ENCODE measurements around the gene ATP8A1.
"Not testable (repeated sequence)": the region's sequence is repeated elsewhere in the genome, so short reads cannot be mapped to it uniquely, and the experiment has no call there.

ATP8A1 gene

DNA sequence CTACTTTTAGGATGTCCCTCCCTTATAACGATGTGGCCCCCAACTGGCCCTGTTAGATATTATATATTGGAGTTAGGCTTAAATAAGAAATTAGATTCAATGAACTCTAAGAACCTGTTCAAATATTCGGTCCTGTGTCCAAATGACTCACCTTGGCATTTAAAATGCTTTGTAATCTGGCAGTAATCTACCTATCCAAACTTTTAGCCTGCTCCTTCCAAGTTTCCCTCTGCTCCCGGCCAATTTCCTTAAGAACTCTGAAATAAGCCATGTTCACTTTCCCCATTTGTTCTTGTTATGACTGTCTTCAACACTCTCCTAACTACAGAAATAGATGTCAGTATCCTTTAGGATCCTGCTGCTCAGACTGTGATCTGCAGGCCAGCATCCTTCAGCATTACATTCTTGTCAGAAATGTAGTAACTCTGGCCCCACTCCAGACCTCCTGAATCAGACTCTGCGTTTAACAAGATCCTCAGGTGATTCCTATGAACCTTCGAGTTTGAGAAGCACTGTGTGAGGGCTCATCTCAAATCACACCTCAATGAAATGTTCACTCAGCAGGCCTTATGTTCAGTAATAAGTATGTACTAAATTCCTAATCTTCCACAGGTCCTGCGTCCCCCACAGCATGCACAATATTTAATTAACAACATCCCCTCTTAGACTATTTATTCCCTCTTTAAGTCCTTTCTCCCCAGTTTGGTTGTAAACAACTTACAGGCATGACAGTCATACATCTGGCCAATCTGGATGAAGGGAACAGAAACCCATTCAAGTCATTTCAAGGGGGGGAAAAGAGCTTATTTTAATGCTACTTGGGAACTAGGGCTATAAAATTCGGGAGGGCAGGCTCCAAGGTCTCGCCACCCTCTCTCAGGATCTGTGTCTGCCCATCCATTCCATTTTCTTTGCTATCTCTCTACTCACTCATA, 3.0 kb downstream of the ATP8A1 start:
- in situ Hi-C loops (cut with HindIII; ENCODE audit: low pct_ligation_motif_present, low pct_unique_long_range_greater_than_20kb, low sequenced_read_pairs), result no loop called here

DNA sequence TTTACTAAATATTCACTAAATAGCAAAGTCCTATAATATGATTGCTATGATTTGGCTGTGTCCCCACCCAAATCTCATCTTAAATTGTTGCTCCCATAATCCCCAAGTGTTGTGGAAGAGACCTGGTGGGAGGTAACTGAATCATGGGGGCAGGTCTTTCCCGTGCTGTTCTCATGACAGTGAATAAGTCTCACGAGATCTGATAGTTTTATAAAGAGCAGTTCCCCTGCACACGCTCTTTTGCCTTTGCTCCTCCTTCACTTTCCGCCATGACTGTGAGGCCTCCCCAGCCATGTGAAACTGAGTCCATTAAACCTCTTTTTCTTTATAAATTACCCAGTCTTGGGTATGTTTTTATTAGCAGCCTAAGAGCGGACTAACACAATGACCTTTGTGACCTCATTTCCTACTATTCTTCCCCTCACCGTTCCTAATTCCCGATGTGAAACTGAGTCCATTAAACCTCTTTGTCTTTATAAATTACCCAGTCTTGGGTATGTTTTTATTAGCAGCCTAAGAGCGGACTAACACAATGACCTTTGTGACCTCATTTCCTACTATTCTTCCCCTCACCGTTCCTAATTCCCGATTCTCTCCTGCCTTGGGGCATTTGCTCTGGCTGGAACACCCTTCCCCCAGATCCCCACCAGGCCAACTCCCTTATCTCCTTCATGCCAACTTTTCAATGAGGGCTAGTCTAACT, 4.2 kb downstream of the ATP8A1 start:
- in situ Hi-C loops (cut with HindIII; ENCODE audit: low pct_ligation_motif_present, low pct_unique_long_range_greater_than_20kb, low sequenced_read_pairs); DNase-seq: not testable (repeated sequence)

More for the DNA sequence above, 3.0 kb downstream of the ATP8A1 start:
- DNase-seq, result no peak

DNA sequence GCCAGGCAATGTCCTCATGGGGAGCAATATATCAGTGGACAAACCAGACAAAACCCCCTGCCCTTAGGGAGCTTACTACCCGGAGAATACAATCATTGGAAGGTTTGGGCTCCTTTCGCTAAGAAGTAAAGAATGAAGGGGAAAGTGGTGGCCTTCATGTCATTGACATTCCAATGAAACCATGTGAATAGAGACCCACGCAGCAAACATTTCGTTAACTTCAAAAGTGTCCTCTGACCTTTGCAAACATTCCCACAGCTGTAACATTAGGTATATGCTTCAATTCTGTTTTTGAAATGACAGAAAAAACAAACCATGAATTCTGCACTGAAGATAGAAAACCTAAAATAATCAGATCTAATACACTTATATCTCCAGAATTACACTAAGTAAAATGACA, 7.0 kb downstream of the ATP8A1 start:
- no peak for DNase-seq
- in situ Hi-C loops (cut with HindIII; ENCODE audit: low pct_ligation_motif_present, low pct_unique_long_range_greater_than_20kb, low sequenced_read_pairs), result no loop called here

DNA sequence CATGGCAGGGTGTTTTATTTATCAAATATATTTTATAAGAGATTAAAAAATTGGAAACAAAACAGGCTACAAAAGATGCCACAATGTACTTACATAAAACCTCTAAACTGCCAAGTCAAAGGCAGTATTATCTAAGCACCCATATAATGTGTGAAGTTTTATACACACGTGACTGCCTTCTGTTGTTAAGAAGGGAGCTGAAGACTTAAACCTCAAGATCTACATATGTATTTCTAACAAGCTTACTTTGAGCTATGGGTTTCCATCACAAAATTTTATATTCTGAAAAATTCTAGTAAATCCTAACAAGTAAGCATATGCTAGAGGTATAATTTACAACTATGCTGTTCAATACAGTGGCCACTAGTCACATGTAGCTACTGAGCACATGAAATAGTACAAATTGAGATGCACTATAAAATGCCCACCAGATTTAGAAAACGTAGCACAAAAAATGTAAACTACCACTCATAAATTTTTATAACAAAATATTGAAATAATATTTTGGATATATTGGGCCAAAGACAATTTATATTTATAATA, 9.8 kb downstream of the ATP8A1 start:
- in situ Hi-C loops (cut with HindIII; ENCODE audit: low pct_ligation_motif_present, low pct_unique_long_range_greater_than_20kb, low sequenced_read_pairs), result no loop called here
- no peak for DNase-seq

DNA sequence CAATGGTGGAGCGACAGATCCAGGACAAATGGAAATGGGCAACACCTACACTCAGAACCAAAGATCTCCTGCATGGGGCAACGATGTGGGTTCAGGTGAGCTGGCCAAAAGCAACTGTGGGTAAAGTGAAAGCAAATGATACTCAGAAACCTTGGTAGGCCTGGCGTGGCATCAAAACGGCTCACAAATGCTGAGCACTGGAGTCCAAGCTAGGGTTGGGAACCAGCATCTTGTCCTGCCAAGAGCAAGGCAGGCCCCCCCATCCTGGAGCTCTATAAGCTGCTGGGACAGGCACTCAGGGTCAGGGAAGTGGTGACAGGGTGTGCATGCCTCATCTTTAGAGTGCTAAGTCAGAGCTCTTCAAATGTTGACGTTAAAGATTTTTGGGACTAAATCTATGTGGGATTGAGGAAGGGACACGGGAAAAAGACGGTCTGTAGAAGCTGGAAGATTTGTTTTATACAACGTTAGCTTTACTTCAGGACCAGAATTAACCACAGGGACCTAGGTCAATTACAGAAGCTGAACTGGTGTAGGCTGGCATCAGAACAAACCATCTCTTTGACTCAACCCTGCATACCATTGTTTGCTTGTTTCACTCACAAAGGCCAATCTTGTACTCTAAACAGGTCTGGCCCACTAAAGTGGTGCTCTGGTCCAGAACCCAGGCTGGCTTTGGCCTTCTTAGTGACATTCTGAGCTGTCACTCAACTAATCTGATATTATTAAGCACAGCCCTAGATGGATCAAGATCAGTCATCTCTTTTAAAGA, 10.7 kb downstream of the ATP8A1 start:
- no peak for DNase-seq
- in situ Hi-C loops (cut with HindIII; ENCODE audit: low pct_ligation_motif_present, low pct_unique_long_range_greater_than_20kb, low sequenced_read_pairs), result no loop called here

DNA sequence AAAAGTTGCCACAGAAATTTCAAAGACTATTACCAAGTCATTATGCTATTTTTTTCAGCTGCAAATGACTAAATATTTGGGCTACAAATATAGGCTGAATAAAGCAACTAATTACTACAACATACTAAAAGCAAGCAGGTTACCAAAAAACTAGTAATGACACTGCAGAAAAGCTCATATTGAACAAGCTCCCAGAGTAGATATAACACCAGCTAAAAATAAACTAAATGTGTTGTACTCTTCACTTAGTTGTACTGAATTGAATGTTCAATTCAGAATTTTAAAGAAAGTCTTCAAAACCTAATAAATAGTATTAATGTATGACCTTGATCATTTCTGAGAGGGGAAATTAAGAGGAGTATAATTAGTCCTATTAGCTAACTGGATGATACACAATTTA, 12.0 kb downstream of the ATP8A1 start:
- in situ Hi-C loops (cut with HindIII; ENCODE audit: low pct_ligation_motif_present, low pct_unique_long_range_greater_than_20kb, low sequenced_read_pairs), result no loop called here
- DNase-seq, result no peak

DNA sequence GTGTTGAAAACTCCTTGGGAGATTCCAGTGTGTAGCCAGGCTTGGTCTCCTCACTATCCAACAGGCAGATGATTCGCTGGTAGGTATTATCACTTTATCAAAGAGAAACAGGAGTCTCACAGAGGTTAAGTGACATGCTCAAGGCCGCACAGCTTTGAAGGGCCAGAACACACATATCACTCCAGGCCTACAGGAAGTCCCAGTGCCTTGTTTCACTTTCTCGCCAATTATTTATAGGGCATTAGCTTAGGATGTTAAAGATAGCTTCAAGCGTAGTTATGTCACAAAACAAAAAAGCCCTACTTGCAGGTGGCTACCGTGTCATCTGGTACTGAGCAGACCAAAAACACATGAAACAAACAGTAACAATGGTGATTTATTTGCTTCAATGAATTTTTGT, 13.2 kb downstream of the ATP8A1 start:
- in situ Hi-C loops (cut with HindIII; ENCODE audit: low pct_ligation_motif_present, low pct_unique_long_range_greater_than_20kb, low sequenced_read_pairs), result no loop called here
- DNase-seq, result no peak

DNA sequence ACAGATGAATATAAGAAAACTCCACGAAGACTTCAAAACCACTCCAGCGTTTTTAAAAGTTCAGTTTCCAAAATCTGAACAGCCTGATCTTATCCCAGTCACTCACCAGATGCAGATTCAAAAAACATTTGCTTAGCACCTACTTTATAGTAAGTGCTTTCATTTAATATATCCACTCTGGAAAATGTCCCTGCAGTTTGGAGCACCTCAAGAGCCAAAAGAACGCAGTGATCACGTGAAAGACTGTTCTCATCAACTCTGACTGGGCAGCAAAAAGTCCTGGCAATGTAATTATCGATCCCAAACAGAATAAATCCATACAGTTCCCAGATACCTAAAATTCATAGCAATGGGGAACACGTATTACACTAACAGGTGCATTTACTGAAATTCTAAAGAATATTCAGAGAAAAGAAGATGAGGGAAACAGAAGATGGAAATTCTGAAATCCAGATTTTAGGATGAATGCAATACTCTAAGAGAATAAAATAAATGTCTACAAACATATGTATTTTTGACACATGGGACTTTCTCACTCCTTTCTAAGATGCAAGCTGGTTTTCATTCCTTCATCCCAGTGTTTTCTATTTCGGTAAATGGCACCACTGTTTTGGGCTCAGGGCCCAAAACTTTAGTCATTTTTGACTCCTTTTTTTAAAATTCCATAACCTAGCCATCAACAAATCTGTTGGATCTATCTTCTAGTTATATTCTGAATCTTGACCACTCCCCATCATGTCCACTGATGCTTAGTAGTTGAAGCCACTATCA, 13.9 kb downstream of the ATP8A1 start:
- DNase-seq, result no peak
- in situ Hi-C loops (cut with HindIII; ENCODE audit: low pct_ligation_motif_present, low pct_unique_long_range_greater_than_20kb, low sequenced_read_pairs), result no loop called here

- no peak for DNase-seq
- in situ Hi-C loops (cut with HindIII; ENCODE audit: low pct_ligation_motif_present, low pct_unique_long_range_greater_than_20kb, low sequenced_read_pairs), result no loop called here
Observed at GRCh38 chr4:42642101-42642797, 14.7 kb downstream of the ATP8A1 start.

- DNase-seq, result no peak
- in situ Hi-C loops (cut with HindIII; ENCODE audit: low pct_ligation_motif_present, low pct_unique_long_range_greater_than_20kb, low sequenced_read_pairs), result no loop called here
Observed at GRCh38 chr4:42641656-42642055, 15.2 kb downstream of the ATP8A1 start.

DNA sequence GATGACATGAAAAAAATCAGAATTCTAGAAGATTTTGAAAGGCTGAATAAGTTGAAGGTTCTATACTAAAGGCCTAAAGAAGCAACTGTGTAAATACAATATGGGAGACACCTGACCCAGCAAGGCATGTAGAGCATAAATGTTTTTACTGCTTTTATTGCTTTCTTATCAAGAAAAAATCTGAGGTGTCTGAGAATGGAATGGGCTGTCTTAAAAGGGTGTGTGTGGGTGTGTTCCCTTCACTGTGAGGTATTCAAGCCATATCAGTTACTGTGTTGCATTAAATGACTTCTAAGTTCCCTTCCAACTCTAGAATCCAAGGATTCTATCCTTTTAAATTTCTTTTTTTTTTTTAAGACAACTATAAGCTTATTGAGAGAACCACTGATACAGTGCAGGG, 15.7 kb downstream of the ATP8A1 start:
- in situ Hi-C loops (cut with HindIII; ENCODE audit: low pct_ligation_motif_present, low pct_unique_long_range_greater_than_20kb, low sequenced_read_pairs), result no loop called here
- no peak for DNase-seq

DNA sequence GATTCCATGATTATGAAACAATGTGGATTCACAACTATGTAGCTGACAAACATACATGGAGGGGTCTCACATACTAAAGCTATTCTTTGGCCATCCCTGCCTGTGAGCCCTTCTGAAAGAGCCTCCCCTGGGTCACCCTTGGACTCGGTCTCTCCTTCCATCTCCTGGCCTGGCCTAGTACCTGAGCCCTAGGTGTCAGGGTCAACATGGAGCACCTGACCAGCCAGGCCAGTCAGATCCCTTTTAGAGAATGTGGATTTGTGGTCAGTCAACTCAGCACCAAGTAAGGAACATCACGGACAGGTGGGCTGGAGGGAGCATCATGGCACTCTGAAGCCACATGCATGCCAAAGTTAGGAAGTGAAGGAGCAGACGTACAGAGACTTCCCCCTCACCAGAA, 16.3 kb downstream of the ATP8A1 start:
- in situ Hi-C loops (cut with HindIII; ENCODE audit: low pct_ligation_motif_present, low pct_unique_long_range_greater_than_20kb, low sequenced_read_pairs), result no loop called here
- DNase-seq, result no peak

- in situ Hi-C loops (cut with HindIII; ENCODE audit: low pct_ligation_motif_present, low pct_unique_long_range_greater_than_20kb, low sequenced_read_pairs), result no loop called here
- no peak for DNase-seq
Observed at GRCh38 chr4:42638993-42639392, 17.9 kb downstream of the ATP8A1 start.

- no peak for DNase-seq
- in situ Hi-C loops (cut with HindIII; ENCODE audit: low pct_ligation_motif_present, low pct_unique_long_range_greater_than_20kb, low sequenced_read_pairs), result no loop called here
Observed at GRCh38 chr4:42638321-42638720, 18.6 kb downstream of the ATP8A1 start.

- no peak for DNase-seq
- in situ Hi-C loops (cut with HindIII; ENCODE audit: low pct_ligation_motif_present, low pct_unique_long_range_greater_than_20kb, low sequenced_read_pairs), result no loop called here
Observed at GRCh38 chr4:42637867-42638266, 19.0 kb downstream of the ATP8A1 start.

DNA sequence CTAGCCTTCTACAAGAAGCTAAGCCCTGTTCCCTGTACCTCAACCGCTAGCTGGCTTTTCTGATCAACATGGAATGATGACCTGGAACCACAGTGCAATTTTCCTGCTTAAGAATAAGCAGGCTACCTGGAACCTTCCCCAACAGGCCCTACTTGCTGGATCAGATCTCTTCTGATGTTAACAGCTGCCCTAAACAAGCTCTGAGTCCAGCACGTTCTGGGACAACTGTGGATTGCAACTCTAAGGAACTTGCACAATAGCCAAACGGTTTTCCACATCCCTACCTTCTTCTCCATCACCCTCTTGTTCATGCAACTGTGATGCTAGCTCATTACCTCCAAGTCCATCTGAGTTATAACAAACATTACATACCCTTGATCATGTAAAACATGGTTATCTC, 19.8 kb downstream of the ATP8A1 start:
- in situ Hi-C loops (cut with HindIII; ENCODE audit: low pct_ligation_motif_present, low pct_unique_long_range_greater_than_20kb, low sequenced_read_pairs), result no loop called here

DNA sequence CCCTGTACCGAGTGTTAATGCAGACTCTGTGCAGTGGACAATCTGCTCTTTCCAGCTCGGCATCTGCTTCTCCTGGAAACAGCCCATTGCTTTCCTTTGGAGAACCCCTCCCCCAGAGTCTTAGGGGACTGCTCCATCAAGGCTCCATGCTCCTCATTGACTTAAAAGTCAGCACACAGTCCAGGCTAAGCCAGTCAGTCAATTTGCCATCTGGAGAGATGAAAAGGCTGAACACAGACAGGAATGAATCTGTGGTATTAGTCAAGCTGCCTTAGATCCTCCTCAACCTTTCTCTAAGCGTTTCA, 20.3 kb downstream of the ATP8A1 start:
- in situ Hi-C loops (cut with HindIII; ENCODE audit: low pct_ligation_motif_present, low pct_unique_long_range_greater_than_20kb, low sequenced_read_pairs), result no loop called here

More for the DNA sequence above, 19.8 kb downstream of the ATP8A1 start:
- no peak for DNase-seq

More for the DNA sequence above, 20.3 kb downstream of the ATP8A1 start:
- DNase-seq, result no peak

All from ACHN (cell line).